RKO (cell line): ENCODE data around the gene OGN.
"Not testable (repeated sequence)": the region's sequence is repeated elsewhere in the genome, so short reads cannot be mapped to it uniquely, and the experiment has no call there.

Source experiments
- DNase-seq: peaks from one replicate; pipeline ENCODE4 v3.0.0-alpha.2; 2016; ENCODE audit warnings: low spot score

Gene OGN, protein sequence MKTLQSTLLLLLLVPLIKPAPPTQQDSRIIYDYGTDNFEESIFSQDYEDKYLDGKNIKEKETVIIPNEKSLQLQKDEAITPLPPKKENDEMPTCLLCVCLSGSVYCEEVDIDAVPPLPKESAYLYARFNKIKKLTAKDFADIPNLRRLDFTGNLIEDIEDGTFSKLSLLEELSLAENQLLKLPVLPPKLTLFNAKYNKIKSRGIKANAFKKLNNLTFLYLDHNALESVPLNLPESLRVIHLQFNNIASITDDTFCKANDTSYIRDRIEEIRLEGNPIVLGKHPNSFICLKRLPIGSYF

DNA sequence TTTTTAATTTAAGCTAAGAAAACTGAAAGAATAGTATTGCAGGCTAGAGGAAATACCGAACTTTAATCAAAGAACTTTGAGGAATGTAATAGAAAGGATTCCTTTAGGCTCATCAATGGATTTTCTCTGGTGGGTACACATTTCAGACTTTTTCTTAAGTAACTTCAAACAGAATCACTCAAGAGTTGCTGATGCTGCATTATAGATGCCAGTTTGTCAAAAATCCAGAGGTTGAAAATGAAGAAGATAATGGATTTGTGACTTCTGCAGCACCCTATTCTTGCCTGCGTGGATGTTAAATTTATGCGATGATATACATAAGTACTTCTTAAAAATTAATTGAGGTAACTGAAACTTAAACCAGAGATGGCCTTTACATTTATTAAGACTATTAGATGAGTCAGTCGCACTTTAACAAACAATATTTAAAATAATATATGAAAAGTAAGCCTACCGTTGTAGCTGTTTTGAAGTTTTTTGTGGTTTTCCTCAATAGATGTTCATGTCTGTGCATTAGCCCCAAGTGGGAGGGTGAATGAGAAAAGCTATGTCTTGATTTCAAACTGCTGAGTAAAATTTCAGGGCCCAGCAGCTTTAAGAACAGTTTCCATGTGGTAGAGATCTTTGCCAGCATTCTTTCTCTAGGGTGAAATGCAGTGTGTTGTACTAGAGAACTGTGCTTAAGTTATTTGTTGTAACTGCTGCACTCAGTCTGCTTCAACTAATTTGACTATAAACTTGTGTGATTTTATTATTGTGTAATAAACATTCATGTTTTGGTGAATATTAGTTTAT lies at the start of gene OGN:
TSS of gene OGN (minus strand) at position 537 of the 795 bp plus-strand sequence. CDS start 1,171 bp downstream, outside the sequence.
- DNase-seq, result no peak

DNA sequence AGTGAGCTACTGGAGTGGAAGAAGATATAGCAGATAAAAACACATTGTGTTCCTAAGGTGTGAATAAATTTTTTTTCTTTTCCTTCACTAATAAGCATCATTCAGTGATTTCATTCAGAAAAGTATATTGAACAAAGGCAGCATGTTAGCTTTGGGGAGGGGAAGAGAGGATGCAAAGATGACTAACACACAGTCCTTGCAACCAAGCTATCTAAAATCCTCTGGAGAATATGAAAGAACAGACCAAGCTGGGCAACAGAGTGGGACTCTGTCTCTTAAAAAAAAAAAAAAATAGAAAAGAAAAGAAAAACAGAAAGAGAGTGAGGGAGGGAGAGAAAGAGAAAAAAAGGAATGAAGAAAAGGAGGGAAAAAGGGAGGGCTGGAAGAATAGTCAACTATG lies 42.2 kb upstream of the OGN start:
- no peak for DNase-seq

DNA sequence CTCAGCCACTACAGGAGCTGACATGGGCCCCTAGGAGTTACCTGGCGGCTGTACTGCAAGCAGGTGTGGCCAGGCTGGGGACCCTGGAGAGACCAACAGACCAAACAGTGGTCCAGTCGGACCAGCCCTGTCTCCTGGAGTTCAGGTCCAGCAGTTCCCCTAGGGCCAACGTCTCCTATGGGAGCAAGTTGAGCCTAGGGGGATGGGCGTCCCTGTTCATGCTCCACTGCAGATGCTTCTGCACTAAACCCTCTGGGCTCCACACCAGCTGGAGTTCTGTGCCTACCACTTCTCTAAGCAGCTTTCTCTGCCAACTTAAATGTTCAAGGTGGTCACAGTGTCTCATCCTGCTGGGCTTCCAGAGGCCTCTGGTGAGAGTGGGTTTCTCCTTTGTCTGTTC lies 40.5 kb upstream of the OGN start:
- no peak for DNase-seq

DNA sequence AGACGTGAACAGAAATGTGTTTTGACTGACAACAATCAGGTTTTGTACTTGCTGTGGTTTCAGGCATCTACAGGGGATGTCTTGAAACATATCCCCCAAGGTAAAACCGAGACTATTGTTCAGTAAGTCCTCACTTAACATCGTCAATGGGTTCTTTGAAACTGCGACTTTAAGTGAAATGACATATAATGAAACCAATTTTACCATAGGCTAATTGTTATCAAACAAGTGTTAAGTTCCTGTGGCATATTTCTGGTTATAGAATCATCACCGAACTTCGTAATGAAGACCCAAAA lies 36.3 kb upstream of the OGN start:
- no peak for DNase-seq

DNA sequence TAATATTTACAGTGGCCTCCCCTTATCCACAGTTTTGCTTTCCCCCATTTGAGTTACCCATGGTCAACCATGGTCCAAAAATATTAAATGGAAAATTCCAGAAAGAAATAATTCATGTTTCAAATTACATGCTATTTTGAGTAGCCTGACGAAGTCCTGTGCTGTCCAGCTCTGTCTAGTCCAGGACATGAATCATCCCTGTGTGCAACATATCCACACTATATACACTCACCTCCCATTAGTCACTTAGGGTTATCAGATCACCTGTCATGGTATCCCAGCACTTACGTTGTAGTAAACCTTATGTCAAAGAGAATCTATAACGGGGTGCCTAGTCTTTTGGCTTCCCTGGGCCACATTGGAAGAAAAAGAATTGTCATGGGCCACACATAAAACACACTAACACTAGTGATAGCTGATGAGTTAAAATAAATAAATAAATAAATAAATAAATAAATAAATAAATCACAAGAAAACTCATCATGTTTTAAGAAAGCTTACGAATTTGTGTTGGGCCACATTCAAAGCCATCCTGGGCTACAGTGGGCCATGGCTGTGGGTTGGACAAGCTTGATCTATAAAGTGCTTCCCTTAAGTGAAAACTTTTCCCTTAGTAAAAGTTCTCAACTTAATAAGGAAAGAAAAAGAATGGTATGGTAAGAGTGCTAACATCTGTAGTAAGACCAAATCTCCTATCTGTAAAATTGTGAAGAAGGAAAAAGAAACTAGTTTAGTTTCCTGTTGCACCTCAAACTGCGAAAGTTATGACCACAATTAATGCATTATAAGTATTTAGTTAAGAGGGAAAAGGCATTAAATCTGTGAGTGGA lies 35.8 kb upstream of the OGN start:
- DNase-seq, result peak; percentile 90

DNA sequence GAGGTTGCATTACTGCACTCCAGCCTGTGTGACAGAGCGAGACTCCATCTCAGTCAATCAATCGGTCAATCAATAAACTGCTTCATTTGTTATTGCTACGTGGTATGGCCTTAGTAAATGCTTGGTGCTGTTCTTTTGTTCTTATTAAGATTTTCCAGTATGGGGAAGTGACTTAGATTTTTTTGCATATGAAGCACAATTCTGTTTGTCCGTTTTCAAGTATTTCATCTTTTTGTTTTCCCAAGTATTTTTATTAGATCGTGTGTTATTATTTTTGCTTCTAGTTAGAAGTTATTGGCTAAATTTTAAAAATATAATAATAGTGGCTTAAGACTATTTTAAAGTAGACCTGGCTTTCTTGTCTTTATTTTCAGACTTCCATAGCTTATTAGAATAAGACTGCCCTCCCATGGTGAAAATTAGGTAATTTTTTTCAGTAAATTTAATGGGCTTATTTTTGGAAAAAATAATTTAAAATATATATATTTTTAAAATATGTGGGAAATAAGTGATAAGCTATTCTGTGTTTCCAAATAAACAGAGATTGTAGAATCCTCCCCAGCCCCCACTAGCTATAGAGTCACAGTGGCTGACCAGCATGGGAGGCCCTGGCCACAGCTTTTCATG lies 34.6 kb upstream of the OGN start:
- peak; percentile 55 for DNase-seq

DNA sequence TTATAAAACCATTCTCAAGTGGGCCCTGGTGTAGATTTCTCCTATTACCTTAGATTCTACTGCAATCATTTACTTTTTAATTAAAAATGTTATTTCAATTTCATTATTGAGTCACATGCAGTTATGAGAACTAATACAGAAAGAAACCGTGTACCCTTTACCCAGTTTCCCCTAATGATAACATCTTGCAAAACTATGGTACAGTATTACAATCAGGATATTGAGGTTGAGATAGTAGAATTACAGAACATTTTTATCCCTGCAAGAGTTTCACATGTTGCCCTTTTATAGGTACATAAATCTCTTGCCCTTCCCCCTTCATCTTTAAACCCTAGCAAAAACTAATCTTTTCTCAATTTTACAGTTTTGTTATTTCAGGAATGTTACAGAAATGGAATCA lies 30.9 kb upstream of the OGN start:
- no peak for DNase-seq

DNA sequence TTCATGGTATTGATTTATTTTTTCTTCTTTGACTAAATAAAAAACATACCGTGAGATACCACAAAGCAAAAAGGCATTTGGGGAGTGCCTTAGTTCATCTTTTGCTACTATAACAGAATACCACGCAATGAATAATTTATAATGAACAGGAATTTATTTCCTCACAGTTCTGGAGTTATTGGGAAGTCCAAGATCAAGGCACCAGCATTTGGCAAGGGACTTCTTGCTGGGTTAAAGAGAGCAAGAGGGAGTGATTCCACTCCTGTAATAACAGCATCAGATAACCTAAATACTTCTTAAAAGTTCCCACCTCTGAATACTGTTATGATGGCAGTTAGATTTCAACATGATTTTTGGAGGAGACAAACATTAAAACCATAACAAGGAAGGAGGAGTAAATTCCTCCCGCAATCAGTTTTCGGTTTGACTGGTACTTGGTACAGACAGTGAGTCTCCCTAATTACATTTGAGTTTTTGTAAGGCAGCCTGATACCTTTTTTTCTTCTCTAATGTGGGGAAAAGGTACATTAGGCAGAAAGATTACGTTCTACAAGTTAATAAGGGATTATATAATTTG lies 28.7 kb upstream of the OGN start:
- no peak for DNase-seq

DNA sequence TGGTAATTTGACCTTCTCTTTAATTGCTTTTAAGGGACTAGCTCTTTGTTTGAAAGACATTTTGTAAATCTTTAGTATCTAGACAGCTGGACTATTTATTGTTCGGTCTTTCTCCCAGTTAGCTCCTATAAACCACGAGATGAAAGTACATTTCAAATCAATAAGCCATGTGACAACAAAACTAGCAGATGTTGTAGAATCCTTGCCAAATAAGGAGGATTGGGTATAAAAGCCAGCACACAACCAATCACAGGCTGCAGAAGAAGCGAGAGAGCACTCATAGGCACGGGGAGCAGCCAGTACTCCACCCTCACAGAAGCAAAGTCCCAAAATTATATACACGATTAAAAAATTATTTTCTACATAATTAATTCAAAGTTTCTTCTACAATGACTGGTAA lies 28.0 kb upstream of the OGN start:
- no peak for DNase-seq

DNA sequence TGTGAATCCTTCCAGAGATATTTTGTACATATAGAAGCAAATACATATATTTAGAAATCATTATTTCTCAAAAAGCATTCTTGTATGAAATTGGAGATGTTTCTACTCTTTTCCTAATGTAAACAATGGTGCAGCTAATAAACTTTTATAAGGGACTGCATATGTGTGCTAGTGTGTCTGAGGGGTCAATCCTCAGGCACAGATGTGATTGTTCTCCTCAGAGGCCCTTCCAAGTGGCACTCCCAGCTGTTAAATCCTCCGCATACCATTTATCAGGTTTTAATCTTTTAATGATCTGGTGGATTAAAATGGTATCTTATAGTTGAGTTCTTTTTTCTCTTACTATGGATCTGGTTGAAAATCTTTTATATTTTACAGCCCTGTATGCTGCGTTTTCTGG lies 25.5 kb upstream of the OGN start:
- DNase-seq, result no peak

DNA sequence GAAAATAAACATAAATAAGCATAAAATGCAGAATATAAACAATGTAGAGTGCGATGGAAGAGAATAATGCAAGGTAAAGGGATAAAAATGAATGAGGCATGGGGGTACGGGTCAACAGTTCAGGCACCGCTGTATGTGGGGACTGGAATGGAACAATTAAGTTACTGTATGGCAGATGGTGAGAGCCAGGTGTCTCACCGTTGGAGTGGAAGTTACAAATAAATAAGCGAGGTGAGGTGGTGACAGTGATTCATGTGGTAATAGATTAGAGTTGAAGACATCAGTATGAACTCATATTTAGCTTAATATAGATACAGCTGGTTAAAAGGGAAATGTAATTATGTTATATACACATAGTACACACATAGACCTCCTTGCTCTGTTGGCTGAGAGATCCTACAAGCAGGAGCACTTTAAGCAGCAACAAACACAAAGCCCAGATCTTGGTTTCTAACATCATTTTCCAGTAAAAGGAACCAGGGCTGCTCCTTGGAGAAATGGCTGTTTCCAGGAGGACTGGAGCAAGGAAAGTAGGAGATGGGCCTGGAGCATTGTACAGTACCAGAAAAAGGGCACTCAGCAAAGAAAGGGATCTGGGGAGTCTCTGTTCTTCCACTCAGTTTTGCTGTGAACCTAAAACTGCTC lies 22.2 kb upstream of the OGN start:
- no peak for DNase-seq

DNA sequence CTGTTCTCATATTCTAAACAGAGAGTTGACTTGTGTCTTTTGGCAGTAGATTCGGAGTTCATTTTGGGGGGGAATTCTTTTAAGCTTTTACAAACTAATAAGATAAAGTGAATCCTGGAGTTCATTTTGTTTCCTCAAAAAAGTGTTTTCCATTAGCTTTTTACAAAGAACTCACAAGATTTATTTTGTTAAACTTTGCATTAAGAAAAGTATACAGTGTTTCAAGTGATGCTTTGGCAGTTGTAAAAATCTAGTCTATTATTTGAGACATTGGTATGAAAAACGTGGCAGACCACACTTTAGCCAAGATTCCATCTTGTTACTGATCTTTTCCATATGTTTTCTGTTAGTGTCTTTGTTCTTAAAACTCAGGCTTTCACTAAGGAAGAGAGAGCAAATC lies 21.1 kb upstream of the OGN start:
- DNase-seq, result no peak

DNA sequence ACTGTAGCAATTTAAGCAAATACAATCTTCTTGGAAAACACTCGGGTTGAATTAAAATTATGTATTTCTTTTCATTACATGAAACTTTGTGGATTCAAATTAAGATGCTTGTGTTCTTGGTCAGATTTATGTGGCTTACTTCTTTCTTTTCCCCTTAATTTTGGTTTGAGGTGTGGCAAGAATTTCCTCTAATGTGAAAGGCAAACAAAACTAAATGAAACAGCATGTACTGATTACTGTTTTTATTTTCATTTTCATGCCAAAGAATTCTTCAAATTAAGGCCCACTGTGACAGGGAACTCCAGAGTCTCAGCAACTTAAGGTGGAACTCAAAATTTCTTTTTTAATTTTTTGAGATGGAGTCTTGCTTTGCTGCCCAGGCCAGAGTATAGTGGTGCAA lies 20.0 kb upstream of the OGN start, which contains the start of gene OMD:
TSS of gene OMD (minus strand) at position 132 of the 400 bp plus-strand sequence. CDS start 6,913 bp downstream, outside the sequence.
- DNase-seq, result no peak

DNA sequence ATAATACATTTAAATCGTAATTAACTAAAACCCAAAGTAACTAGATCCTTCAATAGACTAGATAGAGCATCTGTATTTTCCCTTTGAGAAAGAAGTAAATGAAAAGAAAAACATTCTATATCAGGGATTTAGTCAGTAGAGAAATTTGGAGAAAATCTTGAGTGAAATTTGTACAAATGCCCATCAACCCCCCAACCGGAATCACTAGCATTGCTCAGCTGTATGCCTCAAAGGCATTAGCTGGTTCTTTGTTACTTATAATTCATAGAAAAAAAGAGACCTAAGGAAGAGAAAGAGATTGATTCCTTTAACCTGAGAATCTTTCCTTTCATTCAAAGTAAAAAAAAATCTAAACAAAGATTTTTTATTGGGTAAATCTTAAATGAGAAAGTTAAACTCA lies 19.2 kb upstream of the OGN start:
- DNase-seq, result no peak

DNA sequence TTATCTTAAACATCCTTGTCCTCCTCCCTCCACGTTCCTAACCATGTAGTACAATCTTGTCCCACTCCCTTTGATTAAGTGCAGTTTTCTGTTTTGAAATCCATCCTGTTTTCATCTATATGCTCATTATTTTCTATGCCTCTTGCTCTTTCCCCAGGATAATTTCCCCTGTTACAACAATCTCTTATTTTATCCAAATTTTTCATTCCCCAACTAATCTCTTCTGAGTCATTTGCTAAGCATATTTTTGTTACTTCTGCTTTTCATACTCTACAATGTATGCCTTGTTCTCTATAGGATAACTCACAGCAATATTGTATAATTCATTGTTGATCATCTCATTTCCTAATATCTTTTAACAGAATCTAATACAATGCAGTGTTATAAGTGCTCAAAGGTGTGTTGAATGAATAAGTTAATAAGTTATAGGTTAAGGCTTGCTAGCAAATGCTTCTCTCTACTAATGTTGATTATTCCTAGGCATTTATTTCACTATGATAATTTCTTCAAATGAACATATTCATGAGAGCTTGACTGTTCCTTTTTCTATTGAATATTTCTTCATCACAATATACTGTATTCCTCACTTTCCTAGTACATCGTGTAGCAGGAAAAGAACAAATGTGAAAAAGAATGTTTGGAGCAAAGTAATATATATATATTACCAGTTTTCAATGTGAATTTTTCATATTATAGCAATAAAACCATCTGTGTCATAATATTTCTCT lies 18.4 kb upstream of the OGN start:
- DNase-seq, result no peak

DNA sequence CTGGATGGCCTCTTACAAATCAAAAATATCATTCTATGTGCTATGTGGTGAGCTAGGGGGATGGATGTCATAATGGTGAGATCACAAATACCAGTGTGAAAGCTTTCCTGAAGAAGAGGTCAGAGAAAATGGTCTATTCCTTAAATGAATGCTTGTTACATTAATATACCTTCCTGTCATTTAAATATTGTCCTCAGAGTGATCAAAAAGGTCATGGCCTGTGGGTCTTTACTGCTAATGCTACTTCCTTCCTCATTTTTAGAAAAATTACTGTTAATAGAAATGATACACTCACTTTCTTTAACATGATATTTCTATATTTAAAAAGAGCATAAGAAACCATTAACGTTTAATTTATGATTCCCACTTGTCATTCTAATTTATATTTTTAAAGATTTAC lies 10.2 kb upstream of the OGN start:
- no peak for DNase-seq

DNA sequence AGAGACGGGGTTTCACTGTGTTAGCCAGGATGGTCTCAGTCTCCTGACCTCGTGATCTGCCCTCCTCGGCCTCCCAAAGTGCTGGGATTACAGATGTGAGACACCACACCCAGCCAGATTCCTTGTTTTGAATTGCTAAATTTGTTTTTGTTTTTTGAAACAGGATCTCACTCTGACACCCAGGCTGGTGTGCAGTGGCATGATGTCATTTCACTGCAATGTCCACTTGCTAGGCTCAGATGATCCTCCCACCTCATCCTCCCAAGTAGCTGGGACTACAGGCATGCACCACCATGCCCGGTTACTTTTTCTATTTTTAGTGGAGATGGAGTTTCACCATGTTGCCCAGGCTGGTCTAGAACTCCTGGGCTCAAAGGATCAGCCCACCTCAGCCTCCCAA lies 6.8 kb upstream of the OGN start:
- DNase-seq, result not testable (repeated sequence)

DNA sequence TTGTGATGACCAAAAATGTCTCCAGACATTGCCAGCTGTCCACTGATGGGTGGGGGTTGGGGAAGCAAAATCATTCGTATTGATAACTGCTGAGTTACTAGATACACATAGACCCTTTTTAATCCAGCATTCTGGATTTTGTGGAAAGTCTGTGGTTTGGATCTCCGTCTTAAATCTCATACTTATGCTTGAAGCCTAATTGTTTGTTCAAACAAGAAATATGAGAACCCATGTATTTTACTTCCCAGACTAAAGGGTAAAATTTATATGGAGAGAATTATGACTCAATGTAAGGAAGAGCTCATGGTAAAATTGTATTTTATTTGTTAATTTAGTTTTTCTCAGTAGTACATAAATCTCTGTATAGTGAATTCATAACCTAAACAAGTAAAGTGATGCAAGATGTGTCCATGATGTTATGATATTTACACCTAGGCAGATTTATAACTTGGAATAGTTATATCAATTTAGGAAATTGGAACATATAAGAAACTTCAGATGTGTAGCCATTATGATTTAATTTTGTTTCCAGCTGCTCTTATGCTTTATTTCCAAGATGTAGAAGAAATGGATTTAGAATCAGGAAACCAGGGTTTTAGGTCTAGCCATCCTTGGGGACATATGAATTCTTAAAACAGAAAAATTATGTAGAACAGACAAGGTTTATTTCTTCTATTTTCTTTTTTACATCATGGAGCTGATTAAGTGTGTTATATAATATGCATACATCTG lies 4.5 kb upstream of the OGN start:
- DNase-seq, result no peak

DNA sequence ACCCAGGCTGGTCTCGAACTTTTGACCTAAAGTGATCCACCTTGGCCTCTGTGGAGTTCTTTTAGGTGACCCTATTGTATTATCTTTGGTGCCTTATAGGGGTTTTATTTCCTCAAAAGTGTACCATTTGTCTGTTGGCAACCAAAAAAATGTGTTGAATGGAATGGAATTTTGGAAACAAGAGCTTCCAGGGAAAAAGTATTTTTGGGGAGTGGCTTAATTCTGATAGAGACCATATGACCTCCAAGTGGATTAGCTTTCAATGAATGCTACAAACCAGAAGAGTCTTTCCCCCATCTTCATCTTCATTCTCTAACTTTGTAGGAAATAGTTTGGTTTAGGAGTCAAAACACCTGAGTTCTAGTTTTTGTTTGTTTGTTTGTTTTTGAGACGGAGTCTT lies 3.4 kb upstream of the OGN start:
- DNase-seq, result no peak

DNA sequence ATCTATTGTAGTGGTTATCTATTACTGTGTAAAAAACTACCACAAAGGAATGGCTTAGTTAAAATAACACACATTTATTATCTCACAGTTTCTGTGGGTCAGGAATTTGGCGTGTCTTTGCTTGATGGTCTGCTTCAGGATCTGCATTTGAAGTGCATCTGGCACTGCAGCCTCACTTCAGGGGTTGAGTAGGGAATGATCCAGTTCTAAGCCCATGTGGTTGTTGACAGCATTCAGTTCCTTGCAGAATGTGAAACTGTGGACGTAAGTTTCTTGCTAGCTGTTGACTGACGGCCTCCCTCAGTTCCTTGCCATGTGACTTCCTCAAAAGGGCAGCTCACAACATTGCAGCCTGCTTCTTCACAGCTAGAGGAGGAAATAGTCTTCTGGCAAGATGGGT lies 2.1 kb upstream of the OGN start:
- no peak for DNase-seq
